Stimulated activated CD8-positive, alpha-beta memory T cell treated with anti-CD3 and anti-CD28 coated beads, Interleukin-7, amount 100 ng/mL, for 48 hours (primary cell): ENCODE data around the gene NR4A3.

Experiments
- DNase-seq, 2 donors: peaks; one replicate each; pipeline ENCODE4 v3.0.0-alpha.2; 2020; ENCODE audit warnings: low read depth in 1 of 2; ENCODE audit errors: extremely low read depth in 1 of 2

Gene NR4A3

DNA sequence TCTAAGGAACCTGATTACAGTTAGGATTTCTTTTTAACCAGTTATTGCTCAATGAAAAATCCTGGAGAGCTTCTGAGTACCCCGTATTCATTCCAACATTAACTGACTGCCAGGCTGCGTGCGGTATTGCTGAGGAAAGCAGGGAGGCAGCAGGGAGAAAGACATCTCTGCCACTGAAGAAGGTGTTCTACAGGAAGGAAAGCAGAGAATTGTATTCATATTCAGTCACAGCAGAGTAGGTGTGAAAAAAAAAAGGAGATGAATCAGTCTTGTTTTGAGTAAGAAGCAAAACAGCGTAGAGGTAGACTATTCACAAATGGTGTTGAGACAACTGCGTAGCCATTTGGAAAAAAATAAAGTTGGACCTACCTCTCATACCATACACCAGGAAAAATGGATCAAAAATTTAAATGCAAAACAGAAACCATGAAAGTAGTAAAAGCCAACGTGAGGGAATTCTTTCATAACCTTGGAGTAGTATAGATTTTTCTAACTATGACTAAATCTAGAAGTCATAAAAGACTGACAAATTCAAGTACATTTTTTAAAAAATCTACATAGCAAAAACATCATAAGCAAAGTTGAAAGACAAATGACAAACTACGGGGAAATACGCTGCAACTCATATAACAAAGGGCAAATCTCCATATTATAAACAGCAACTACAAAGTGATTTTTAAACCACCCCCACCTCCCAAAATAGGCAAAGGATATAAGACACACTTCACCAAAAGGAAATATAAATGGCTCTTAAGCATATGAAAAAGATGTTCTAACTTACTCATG, 9.9 kb upstream of the NR4A3 start:
- DNase-seq, result no peak

DNA sequence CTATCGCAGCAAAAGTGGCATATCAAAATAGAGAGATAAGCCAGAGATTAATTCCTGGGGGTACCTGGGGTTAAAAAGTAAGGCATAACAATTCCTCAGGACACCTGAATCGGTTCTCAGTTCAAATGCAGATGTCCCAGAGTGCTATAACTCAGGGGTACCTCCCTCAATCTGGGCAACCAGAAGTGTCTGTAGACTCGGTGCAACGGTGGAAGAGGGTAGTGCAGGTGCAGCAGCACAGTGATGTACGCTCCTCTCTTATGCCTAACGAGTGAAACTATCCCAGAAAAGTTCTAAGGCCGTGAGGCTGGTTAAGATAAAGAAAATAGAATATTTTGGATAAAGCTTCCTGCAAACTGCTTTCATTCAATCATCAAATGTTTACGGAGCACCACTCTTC, 7.9 kb upstream of the NR4A3 start:
- no peak for DNase-seq

DNA sequence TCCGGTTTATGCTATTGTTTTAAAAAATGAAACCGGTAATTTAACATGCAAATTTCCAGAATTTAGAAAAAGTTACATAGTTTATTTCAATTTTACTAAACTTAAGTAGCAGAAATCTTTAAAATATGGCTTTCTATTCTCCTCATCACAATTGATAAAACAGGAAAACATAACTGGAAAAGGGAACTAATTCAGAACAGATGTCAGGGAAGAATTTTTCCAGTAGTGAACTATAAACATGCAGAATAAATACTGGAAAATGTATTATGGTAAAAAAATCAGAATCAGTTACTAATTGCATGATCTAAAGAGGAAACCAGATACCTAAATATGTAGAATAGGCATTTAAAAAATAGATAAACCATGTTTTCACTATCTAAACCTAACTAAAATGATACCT, 7.3 kb upstream of the NR4A3 start:
- DNase-seq, result no peak

DNA sequence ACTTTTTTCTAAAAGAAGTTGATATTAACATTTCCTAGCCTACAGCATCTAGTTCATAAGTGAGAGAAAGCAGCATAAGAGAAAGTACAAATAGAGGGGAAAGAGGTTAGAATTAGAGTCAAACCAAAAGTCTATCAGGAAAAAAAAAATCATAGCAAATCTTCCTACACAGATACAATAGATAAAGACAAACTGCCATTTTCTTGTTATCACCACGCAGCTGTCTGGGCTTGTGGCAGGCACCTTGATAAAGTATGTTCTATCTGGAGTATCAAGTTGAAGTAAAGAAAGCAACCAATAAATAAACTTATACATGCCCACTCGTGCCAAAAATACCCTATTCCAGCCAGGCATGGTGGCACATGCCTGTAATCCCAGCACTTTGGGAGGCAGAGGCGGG, 5.3 kb upstream of the NR4A3 start:
- DNase-seq, result no peak

DNA sequence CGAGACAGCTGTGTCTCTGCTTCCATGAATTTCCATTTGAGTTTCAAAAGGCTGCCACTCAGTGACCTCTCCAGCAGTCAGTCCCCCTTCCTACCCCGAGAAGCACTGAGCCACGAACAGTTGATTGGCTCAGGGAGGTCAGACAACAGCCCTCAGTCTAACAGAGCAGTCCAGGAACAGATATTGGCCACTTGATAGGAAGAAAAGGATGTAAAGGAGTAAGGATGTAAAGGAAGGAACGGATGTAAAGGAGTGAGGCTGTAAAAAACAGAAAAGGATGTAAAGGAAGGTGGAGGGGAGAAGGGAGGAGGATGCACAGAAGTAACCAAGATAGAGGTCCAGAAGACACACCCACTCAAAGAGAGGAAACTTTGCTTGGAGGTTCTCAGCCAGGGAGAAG, 3.2 kb upstream of the NR4A3 start:
- DNase-seq, result no peak

DNA sequence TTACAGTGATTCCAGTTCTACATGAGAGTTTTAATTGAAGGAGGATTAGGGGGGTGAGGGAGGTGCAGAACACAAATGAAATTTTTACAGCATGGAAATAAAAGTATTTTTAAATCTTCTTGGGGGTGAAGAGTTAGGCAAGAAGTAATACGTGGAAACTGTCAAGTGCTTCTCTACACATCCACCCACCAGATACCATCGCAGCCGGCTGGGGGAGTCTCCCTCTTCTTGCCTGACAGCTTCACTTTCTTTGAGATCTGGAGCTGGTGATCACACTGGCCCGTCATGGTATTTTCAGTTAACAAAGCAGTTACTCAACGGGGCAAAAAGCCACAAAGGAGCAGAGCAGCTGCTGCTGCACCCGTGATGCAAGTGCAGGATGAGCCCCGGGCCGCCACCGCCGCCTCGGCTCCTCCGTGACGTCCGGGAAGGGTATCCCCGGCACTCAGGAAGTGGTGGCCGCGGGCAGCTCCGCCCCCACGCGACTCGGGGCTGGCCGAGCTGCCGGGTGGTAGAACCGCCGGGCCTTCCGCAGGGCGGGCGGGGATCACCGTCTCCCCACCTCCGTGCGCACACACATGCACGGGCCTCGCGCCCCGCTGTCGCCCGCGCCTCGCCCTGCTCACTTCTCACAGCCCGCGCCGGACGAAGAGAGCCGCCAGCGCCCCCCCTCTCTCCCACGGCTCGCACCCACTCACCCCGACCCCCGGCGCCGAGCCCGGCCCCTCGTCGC, 2.4 kb upstream of the NR4A3 start:
- DNase-seq, result peak; percentile 95 to 97

DNA sequence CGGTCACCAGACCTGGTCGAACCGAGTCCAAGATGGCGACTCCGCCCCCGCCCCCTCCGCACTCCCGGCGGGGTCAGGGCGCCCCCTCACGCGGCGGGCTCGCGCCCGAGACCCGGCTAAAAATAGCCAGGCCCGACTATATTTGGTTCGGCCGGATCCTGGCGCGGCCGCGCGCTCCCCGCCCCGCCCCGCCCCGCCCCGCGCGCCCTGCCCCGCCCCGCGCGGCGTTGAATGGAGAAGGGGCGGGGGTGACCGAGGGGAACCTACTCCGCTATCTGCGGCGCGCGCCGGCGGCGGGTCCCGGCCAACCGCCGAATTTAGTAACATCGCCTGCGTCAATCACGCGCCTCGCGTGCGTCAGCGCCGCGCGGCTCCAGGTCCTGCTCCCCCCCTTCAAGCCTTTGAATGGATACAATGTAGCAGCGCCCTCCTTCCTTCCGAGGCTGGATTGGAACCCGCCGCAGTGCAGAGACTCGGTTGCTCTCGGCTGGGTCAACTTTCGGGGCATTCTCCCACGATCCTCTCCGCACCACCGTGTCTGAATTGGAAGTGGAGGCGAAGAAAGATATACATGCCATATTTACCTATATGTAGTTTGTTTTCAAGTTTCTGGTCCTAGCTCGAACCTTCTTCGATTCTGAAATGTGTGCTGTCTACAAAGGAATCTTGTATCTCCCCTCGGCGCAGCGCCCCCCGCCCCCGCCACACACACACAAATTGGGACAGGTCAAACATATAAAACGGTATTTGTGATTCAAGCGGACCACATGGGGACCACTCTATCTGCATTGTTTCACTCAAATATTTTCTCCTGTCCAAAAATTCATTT, 1.6 kb upstream of the NR4A3 start:
- DNase-seq, result peak; percentile 85 to 90

DNA sequence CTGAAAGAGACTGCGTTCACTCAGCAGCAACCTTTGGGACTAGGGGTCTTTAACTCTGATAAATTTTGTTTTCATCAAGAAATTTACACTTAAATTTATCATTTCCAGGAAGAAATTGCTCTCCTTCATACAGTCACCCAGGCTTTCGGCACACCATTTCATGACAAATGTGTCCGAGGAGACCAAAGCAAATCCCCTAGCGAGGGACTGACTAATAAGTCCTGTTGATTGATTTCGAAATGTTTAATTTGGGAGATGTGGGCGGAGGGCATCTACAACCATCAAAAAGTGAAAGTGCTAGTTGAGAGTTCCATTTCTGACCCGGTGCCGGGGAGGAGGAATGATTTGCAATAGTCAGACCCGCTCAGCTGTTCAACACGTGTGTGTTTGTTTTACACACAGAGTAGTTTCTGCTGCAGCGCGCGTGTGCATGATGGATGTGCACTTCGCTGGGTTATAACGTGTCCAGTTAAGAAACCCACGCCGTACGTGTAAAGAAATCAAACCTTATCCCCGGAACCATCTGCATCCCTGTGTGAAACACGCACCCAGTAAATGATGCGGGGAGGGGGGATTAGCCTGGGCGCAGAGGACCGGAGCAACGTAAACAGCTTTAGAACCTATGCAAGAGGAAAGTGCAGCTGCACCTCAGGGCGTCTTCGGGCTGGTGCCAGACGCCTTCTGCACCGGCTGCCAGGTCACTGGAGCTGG, 845 bp upstream of the NR4A3 start:
- peak in 1 of 2 donors; percentile 68 for DNase-seq

DNA sequence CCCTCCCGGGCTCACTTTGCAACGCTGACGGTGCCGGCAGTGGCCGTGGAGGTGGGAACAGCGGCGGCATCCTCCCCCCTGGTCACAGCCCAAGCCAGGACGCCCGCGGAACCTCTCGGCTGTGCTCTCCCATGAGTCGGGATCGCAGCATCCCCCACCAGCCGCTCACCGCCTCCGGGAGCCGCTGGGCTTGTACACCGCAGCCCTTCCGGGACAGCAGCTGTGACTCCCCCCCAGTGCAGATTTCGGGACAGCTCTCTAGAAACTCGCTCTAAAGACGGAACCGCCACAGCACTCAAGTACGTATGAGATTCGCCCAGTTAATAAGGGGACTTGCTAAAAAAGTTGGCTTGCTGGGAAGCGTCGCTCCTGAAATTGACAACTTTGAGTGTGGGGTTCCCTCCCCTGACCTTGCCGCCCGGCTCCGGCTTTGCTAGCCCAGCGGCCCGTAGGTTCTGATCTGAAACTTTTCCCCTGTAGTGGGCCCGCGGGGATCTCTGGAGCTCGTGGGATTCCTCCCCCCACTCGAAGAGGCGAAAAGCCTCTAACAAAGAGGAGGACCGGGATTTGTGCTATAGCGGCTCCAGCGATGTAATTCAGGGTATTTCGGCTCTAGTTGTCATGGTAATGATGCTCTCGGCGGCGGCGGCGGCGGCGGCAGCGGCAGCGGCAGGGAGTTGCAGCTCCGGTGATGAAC, 572 bp downstream of the NR4A3 start:
- no peak for DNase-seq

DNA sequence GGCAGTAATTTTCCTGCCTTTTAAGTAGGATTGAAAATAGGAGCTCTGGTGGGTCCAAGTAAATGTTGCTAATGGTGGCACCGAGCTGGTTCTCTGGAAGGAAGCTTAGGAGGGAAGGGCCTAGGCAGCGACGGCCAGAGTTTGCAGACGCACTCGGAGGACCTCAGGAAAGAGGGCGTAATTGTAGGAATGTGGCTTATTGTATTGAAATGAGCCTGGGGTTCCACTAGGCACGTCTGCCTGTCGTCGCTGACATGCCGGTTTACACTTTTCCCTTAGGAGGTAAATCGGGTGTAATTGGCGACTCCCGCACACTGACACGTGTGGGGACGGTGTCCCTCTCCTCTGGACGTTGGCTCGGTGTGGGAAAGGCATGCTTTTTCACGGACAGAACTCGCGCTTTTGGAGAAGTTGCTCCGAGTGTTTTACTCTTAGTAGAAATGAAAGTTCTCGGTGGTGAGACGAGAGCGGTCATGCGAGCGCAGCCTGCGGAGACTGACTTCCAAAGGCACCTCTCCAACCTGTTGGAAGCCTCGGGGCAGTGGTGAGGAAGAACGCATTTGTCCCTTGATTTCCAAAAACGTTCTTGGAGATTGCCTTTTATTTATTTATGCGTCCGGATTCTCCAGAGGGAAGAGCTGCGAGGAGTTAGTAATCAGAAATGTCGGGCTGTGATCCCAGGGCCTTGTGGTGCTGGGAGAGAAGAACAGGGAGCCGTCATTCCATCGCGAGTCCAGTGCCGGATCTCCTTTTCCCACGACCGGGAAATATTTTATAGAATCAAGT, 1.3 kb downstream of the NR4A3 start:
- no peak for DNase-seq

DNA sequence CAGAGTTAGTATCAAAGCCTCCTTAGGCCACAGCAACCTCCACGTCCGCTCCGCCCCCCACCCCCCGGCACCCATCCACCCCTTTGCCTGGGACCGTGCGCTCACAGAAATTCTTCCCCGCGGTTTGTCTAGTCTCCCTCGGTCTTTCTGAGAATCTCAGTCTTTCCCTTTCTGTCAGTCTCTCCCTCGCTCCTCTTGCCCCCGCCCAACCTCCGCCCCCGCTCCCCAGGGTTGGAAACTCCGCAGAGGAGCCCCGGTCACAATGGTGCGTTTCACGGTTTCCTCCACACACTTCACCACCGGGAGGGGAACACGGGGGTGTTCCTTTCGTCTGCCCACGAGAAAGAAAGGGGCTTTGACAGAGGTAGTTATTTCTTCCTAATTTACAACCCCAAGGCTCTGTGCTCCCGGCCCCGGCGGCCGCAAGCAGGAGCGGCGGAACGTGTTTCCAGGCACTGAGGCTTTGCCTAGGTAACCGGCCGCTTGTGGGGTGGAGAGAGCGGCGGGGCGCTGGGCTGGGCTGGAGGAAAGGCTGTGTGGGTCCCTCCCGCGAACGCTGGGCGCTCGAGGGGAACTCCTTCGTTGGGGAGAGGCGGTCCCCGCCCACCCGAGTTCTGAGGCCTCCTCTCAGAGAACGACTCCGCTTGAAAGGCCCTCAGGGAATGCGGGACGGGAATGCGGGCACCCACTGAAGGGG, 2.1 kb downstream of the NR4A3 start:
- DNase-seq, result peak; percentile 76 to 88

DNA sequence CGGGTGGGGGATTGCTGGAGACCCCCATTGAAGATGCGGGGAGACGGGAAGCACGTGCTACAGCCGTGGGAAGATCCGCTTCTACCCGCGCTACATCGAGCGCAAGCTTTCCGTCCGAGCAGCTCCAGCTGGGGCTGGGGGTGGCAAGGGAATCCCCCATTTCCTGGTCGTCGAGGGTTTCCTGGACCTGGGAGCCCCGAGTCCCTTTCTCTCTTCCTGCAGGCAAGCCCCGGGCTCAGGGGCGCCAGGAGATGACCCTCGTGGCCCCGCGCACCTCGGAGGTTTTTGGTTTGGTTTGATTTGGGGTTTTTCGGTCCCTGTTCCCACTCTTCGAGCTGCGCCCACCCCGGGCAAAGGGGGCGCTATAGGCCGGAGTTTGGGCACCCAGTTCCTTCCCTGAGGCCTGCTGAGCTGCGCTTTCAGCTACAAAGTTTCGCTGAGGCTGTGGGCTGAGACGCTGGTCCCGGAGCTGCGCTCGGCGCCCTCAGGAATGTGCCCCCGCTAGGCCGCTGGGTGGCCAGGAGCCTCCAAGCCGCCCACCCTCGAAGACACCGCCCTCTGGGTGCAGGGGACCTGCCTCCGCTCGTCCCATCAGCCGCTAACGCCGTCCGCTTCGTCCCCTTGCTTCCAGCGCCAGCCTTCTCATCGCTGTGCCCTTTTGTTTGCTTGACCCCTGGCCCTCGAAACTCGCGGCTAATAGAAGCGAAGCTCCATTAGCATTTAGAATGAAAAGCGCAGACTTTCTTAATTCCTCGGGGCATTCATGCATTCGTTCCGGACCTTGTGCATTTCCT, 2.9 kb downstream of the NR4A3 start:
- peak in 1 of 2 donors; percentile 50 for DNase-seq

DNA sequence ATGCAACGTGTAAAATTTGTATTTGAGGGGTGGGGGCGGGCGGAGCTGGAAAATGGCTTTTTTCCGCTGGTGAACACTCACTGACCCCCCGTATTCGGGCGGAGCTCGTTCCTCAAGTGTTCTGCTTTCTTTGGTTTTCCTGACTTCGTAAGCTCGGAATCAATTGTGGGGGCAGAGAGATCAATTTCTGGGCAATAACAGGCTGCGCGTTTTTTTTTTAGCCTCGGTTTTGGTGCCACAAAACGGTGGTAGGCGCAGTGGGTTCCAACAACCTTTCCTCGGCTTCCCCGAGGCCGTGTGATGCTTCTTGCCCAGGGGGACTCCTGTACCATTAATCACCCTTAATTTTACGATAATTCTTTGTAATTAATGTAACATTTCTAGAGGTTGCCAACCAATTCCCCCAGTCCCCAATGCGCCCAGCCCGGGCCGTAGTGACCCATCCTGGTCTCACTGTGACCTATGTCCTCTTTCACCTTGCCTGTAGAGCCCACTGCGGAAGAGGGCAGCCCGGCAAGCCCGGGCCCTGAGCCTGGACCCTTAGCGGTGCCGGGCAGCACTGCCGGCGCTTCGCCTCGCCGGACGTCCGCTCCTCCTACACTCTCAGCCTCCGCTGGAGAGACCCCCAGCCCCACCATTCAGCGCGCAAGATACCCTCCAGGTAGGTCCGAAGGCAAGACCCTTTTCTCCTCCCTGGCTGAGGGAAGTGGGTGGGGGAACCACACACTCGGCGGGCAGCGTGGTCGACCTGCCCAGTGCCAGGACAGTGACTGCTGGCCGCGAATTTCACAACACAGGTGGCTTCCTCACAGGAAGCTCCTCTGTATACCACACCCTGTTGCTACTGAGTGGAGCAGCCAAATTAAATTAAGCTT, 3.7 kb downstream of the NR4A3 start:
- DNase-seq, result no peak

DNA sequence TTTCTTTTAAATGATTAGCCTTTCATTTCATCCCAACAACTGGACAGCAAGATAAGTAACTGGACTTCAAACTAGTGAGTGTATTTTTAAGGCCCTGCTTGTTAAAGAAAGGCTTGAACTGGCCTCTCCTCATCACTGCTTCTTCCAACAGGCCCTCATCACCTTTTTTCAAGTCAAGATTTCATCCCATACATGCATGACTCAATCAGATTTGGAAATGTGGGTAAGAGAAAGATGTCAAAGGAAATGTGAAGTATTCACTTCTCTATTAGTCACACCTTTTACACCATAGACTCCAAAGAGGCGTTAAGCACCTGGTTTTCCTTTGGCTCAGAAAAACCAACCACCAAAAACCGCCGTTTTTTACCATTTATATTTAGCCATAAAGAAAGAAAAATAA, 4.9 kb downstream of the NR4A3 start:
- no peak for DNase-seq

DNA sequence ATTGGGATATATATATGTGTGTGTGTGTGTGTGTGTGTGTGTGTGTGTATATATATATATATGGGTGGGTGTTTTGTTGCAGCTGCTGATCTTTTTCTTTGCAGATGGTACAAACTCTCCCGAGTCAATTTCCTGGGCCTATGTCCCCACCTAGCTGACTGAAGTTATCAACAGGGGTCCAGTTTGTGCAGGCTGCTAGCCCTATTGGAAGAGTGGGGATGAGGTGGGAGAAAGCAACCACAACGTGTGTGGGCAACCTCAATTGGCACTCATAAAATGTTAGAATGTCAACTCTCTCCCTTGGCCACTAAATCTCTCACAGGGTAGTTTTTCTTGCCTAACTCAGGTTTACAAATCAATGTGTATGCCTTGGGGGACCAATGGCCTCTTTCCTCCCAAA, 5.6 kb downstream of the NR4A3 start:
- no peak for DNase-seq

DNA sequence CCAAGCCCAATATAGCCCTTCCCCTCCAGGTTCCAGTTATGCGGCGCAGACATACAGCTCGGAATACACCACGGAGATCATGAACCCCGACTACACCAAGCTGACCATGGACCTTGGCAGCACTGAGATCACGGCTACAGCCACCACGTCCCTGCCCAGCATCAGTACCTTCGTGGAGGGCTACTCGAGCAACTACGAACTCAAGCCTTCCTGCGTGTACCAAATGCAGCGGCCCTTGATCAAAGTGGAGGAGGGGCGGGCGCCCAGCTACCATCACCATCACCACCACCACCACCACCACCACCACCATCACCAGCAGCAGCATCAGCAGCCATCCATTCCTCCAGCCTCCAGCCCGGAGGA, 6.3 kb downstream of the NR4A3 start:
- no peak for DNase-seq

DNA sequence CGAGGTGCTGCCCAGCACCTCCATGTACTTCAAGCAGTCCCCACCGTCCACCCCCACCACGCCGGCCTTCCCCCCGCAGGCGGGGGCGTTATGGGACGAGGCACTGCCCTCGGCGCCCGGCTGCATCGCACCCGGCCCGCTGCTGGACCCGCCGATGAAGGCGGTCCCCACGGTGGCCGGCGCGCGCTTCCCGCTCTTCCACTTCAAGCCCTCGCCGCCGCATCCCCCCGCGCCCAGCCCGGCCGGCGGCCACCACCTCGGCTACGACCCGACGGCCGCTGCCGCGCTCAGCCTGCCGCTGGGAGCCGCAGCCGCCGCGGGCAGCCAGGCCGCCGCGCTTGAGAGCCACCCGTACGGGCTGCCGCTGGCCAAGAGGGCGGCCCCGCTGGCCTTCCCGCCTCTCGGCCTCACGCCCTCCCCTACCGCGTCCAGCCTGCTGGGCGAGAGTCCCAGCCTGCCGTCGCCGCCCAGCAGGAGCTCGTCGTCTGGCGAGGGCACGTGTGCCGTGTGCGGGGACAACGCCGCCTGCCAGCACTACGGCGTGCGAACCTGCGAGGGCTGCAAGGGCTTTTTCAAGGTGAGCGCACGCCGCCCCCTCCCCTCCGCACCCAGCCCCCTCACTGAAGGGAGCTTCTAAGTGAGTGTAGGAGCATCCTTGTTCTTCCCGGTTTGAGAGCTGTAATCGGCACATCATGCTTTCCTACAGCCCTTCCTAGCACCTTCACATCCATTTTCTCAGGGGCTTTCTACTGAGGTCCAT, 6.9 kb downstream of the NR4A3 start:
- DNase-seq, result no peak
